HepG2 (cell line): ENCODE data around the gene RBP4. TPM values are rescaled to one million over a fixed set of nuclear protein-coding genes. Genes with fewer than 3 reads are reported as not detected.

Source experiments
- ARNTL ChIP-seq: sonication (generic); formaldehyde crosslinking; IDR thresholded peaks from 2 replicates; pipeline ENCODE4 v1.4.0; 2020; ENCODE audit warnings: mild to moderate bottlenecking, missing genetic modification reagents
- CEBPG ChIP-seq: IDR thresholded peaks from 2 replicates; pipeline ENCODE4 v1.6.1; 2016
- ELF1 ChIP-seq: sonication (generic); formaldehyde crosslinking; IDR thresholded peaks from 2 replicates; pipeline ENCODE4 v1.4.0; 2020; ENCODE audit warnings: missing genetic modification reagents
- ETV6 ChIP-seq: sonication (generic); formaldehyde crosslinking; conservative IDR thresholded peaks from 2 replicates; pipeline ENCODE4 v1.4.0; 2020; ENCODE audit warnings: missing genetic modification reagents
- NFYC ChIP-seq: IDR thresholded peaks from 2 replicates; pipeline ENCODE4 v1.6.1; 2016; ENCODE audit warnings: missing genetic modification reagents, missing compliant biosample characterization
- PHF8 ChIP-seq: sonication (generic); formaldehyde crosslinking; IDR thresholded peaks from 2 replicates; pipeline ENCODE4 v1.5.0; 2020; ENCODE audit warnings: missing genetic modification reagents
- REST ChIP-seq, 2 experiments: IDR thresholded peaks; 2 replicates each; pipeline ENCODE4 v1.6.1; 2011 to 2012; ENCODE audit warnings: low read length in 2 of 2, borderline replicate concordance in 1 of 2, low read depth in 1 of 2, mild to moderate bottlenecking in 1 of 2, moderate library complexity in 1 of 2
- RXRA ChIP-seq: sonication (generic); formaldehyde crosslinking; IDR thresholded peaks from 2 replicates; pipeline ENCODE4 v1.5.1; 2020; ENCODE audit warnings: missing genetic modification reagents
- SP1 ChIP-seq, 2 experiments: fragments of 450-650 bp in 1 of 2; sonication (generic) in 1 of 2; formaldehyde crosslinking in 1 of 2; IDR thresholded peaks; 2 replicates each; pipeline versions ENCODE4 v1.4.0 to v1.6.1; 2016 to 2020; ENCODE audit warnings: missing genetic modification reagents in 1 of 2
- ZNF343 ChIP-seq: sonication (generic); formaldehyde crosslinking; IDR thresholded peaks from 2 replicates; pipeline ENCODE4 v1.4.0; 2020; ENCODE audit warnings: mild to moderate bottlenecking, missing genetic modification reagents
- ZNF460 ChIP-seq: sonication (generic); formaldehyde crosslinking; IDR thresholded peaks from 2 replicates; pipeline ENCODE4 v1.5.1; 2020; ENCODE audit warnings: missing genetic modification reagents, mild to moderate bottlenecking, borderline replicate concordance
- ZNF549 ChIP-seq: sonication (generic); formaldehyde crosslinking; IDR thresholded peaks from 2 replicates; pipeline ENCODE4 v1.5.0; 2020; ENCODE audit warnings: missing genetic modification reagents
- ZNF784 ChIP-seq: sonication (generic); formaldehyde crosslinking; IDR thresholded peaks from 2 replicates; pipeline ENCODE4 v1.5.1; 2020; ENCODE audit warnings: missing genetic modification reagents, mild to moderate bottlenecking, borderline replicate concordance
- ZSCAN9 ChIP-seq: IDR thresholded peaks from 2 replicates; pipeline ENCODE4 v1.6.1; 2016; ENCODE audit warnings: borderline replicate concordance
- ZZZ3 ChIP-seq: sonication (generic); formaldehyde crosslinking; IDR thresholded peaks from 2 replicates; pipeline ENCODE4 v1.4.0; 2020; ENCODE audit warnings: missing genetic modification reagents, mild to moderate bottlenecking, borderline replicate concordance
- polyA plus RNA-seq, 8 experiments: library from polyadenylated mRNA; depleted of rRNA in 3 of 8; stranded (reverse) in 7 of 8; unstranded in 1 of 8; fragments of >200 nt; fragmentation: Illumina TruSeq in 4 of 8; extraction: Trizol in 4 of 8; gene quantifications; 2 replicates each; pipeline versions ENCODE4 v1.2.1 to v1.2.3, GENCODE V29; 2011 to 2016; ENCODE audit warnings: low read depth in 4 of 8, missing spikeins in 1 of 8, mixed read lengths in 1 of 8; ENCODE audit not compliant: insufficient read depth in 1 of 8
- total RNA-seq, 5 experiments: library from RNA; depleted of rRNA; stranded (reverse); fragments of >200 nt; fragmentation: Illumina TruSeq; extraction: Trizol; gene quantifications; 2 replicates each; pipeline ENCODE4 v1.2.3, GENCODE V29; 2016; ENCODE audit warnings: low read depth in 1 of 5
- TF ChIP-seq, protein P1 (sequence below): sonication (generic); formaldehyde crosslinking; IDR thresholded peaks from 2 replicates; pipeline ENCODE4 v1.5.1; 2020; ENCODE audit warnings: missing genetic modification reagents, mild to moderate bottlenecking, borderline replicate concordance
- TF ChIP-seq, protein P2 (sequence below): sonication (generic); formaldehyde crosslinking; conservative IDR thresholded peaks from 2 replicates; pipeline ENCODE4 v1.8.0; 2022; ENCODE audit warnings: mild to moderate bottlenecking, moderate library complexity, missing genetic modification reagents
- TF ChIP-seq, protein P3 (sequence below): sonication (generic); formaldehyde crosslinking; IDR thresholded peaks from 2 replicates; pipeline ENCODE4 v1.4.0; 2020; ENCODE audit warnings: missing genetic modification reagents

RBP4 gene
- total and polyA plus RNA-seq, 2 of the 13 experiments (the other 11 are each of a cell fraction or from before 2014, with no cell fraction given), result 642 to 931 TPM

DNA sequence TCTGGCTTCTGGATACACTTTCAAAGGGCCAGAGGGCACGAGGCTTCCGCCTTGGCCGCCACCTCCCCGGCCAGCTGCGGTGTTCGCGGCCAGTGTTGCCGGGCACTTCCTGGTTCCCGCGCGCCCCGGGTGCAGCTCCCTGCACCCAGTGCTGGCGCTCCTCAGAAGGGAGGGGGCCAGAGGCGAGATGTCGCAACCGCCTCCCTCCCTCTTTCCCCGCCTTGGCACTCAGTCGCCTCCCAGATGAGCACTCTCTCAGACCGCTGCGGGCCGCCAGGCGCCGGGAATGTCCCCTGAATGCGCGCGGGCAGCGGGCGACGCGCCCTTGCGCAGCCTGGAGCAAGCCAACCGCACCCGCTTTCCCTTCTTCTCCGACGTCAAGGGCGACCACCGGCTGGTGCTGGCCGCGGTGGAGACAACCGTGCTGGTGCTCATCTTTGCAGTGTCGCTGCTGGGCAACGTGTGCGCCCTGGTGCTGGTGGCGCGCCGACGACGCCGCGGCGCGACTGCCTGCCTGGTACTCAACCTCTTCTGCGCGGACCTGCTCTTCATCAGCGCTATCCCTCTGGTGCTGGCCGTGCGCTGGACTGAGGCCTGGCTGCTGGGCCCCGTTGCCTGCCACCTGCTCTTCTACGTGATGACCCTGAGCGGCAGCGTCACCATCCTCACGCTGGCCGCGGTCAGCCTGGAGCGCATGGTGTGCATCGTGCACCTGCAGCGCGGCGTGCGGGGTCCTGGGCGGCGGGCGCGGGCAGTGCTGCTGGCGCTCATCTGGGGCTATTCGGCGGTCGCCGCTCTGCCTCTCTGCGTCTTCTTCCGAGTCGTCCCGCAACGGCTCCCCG is 34.4 kb downstream of the RBP4 start, which contains the start of gene FFAR4 (continued):
- TF ChIP-seq, protein P1, sequence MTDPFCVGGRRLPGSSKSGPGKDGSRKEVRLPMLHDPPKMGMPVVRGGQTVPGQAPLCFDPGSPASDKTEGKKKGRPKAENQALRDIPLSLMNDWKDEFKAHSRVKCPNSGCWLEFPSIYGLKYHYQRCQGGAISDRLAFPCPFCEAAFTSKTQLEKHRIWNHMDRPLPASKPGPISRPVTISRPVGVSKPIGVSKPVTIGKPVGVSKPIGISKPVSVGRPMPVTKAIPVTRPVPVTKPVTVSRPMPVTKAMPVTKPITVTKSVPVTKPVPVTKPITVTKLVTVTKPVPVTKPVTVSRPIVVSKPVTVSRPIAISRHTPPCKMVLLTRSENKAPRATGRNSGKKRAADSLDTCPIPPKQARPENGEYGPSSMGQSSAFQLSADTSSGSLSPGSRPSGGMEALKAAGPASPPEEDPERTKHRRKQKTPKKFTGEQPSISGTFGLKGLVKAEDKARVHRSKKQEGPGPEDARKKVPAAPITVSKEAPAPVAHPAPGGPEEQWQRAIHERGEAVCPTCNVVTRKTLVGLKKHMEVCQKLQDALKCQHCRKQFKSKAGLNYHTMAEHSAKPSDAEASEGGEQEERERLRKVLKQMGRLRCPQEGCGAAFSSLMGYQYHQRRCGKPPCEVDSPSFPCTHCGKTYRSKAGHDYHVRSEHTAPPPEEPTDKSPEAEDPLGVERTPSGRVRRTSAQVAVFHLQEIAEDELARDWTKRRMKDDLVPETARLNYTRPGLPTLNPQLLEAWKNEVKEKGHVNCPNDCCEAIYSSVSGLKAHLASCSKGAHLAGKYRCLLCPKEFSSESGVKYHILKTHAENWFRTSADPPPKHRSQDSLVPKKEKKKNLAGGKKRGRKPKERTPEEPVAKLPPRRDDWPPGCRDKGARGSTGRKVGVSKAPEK (CRISPR knock-in tag), result no peak
- TF ChIP-seq NFYC (CRISPR knock-in tag), result no peak
- TF ChIP-seq ZSCAN9 (CRISPR knock-in tag), result no peak
- no peak for TF ChIP-seq ZNF549 (CRISPR knock-in tag)
- TF ChIP-seq RXRA (CRISPR knock-in tag), result peak; percentile 18; the same call in 1 of the 2 replicates
- no peak for TF ChIP-seq ARNTL (CRISPR knock-in tag)
- no peak for TF ChIP-seq ZZZ3 (CRISPR knock-in tag)
- peak; percentile 52; the same call in 1 of the 2 replicates for TF ChIP-seq ELF1 (CRISPR knock-in tag)
- TF ChIP-seq CEBPG, result 0 out of 2 replicates have a peak, but pooled peaks have one; percentile 37
- TF ChIP-seq, protein P2, sequence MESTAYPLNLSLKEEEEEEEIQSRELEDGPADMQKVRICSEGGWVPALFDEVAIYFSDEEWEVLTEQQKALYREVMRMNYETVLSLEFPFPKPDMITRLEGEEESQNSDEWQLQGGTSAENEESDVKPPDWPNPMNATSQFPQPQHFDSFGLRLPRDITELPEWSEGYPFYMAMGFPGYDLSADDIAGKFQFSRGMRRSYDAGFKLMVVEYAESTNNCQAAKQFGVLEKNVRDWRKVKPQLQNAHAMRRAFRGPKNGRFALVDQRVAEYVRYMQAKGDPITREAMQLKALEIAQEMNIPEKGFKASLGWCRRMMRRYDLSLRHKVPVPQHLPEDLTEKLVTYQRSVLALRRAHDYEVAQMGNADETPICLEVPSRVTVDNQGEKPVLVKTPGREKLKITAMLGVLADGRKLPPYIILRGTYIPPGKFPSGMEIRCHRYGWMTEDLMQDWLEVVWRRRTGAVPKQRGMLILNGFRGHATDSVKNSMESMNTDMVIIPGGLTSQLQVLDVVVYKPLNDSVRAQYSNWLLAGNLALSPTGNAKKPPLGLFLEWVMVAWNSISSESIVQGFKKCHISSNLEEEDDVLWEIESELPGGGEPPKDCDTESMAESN (CRISPR knock-in tag), result no peak
- TF ChIP-seq ZNF343, result no peak
- no peak for TF ChIP-seq SP1 (IDR thresholded peaks at IDR 0.05)
- TF ChIP-seq SP1 (CRISPR knock-in tag; IDR thresholded peaks at IDR 0.05), result no peak
- no peak for TF ChIP-seq ETV6
- TF ChIP-seq, protein P3, sequence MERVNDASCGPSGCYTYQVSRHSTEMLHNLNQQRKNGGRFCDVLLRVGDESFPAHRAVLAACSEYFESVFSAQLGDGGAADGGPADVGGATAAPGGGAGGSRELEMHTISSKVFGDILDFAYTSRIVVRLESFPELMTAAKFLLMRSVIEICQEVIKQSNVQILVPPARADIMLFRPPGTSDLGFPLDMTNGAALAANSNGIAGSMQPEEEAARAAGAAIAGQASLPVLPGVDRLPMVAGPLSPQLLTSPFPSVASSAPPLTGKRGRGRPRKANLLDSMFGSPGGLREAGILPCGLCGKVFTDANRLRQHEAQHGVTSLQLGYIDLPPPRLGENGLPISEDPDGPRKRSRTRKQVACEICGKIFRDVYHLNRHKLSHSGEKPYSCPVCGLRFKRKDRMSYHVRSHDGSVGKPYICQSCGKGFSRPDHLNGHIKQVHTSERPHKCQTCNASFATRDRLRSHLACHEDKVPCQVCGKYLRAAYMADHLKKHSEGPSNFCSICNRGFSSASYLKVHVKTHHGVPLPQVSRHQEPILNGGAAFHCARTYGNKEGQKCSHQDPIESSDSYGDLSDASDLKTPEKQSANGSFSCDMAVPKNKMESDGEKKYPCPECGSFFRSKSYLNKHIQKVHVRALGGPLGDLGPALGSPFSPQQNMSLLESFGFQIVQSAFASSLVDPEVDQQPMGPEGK (CRISPR knock-in tag), result peak; percentile 44
- TF ChIP-seq PHF8 (CRISPR knock-in tag), result no peak
- no peak for TF ChIP-seq ZNF784 (CRISPR knock-in tag)
- no peak for TF ChIP-seq ZNF460 (CRISPR knock-in tag)
- no peak for TF ChIP-seq REST (IDR thresholded peaks at IDR 0.05; ENCODE audit: borderline replicate concordance in 1 of 2, low read depth in 1 of 2, low read length in 2 of 2)
